ENCODE results near the gene MICA. TPM values are rescaled to one million over a fixed set of nuclear protein-coding genes. Genes with fewer than 3 reads are reported as not detected.

Gene MICA
- total and polyA plus RNA-seq, 9 of the 15 experiments (the other 6 are each of a cell fraction or from before 2014, with no cell fraction given): 11.8 to 24.6 (median 16.7) TPM

- peak; percentile 72 for ATAC-seq
- BruUV-seq (replicated peaks): no TSS peak
- in situ Hi-C loops (cut with MboI) (no loop called here), intact Hi-C loops (cut with micrococcal nuclease) (loop anchor here (5.0 kb wide), 2 partner anchors 146 to 201 kb away; partner anchors contain the start of gene DDX39B)
- WGBS (ENCODE audit: insufficient coverage, low coverage, missing lambda C conversion rate): 23% methylated on average over 11 of the region's 11 CpGs
- Histone ChIP-seq H3K27ac (ENCODE audit: extremely low read depth, low read depth, low read length) (peak overlapping the region; percentile 11; the same call in 1 of the 3 replicates), H4K20me1 (replicated peaks; ENCODE audit: control insufficient read depth, insufficient read depth, low read length) (no peaks in the 10 kb centered on the region), H3K4me3 (no peak overlapping the region), H3K9me3 (replicated peaks; ENCODE audit: control insufficient read depth, insufficient read depth, low read depth, low read length) (no peaks in the 10 kb centered on the region), H2AFZ (ENCODE audit: low read depth, low read length) (peak overlapping the region; percentile 62; the same call in 1 of the 2 replicates), H3K9me1 (ENCODE audit: control insufficient read depth, insufficient read depth, low read length) (no peaks in the 10 kb centered on the region), H3K9ac (ENCODE audit: insufficient read depth in 1 of 2, low read depth in 2 of 2, low read length in 2 of 2) (no peak overlapping the region; a peak in 1 of 4 replicates), H3K4me1 (replicated peaks in 1 of 2; ENCODE audit: control insufficient read depth in 2 of 2, insufficient read depth in 2 of 2, low read length in 2 of 2) (peaks cover 22 to 27% of the 10 kb centered on the region in 2 experiments), H3K36me3 (ENCODE audit: control insufficient read depth, insufficient read depth, low read length) (peaks cover 3% of the 10 kb centered on the region; the same call in 1 of the 3 replicates), H3K4me2 (ENCODE audit: insufficient read depth, low read length) (peak overlapping the region; percentile 48), H3K27me3 (ENCODE audit: control insufficient read depth in 2 of 2, insufficient read depth in 2 of 2, low read length in 2 of 2) (no peaks in the 10 kb centered on the region), H3K79me2 (ENCODE audit: control insufficient read depth, insufficient read depth, low read length) (peaks cover 20% of the 10 kb centered on the region)
- ChIA-PET POLR2A (interaction anchor here (0.6 to 1.5 kb wide), 5 partner anchors 12 to 454 kb away, joined by 3 to 7 read pairs (median 3); no protein-coding TSS in a partner anchor), CTCF (ENCODE audit: low intra/inter-chr PET ratio) (interaction anchor here (5.5 kb wide), 1 partner anchor 46 kb away, joined by 68 read pairs; no protein-coding TSS in a partner anchor)
- FAIRE-seq: peak; percentile 98
- peak; percentile 69 to 92 (median 76) for DNase-seq (ENCODE audit: extremely low read depth in 1 of 4, low spot score in 3 of 4)
- TF ChIP-seq KLF1 (tag; IDR thresholded peaks at IDR 0.05) (no peak), SETDB1 (IDR thresholded peaks at IDR 0.05; ENCODE audit: low read length) (no peak), NR2C1 (IDR thresholded peaks at IDR 0.05) (no peak), NR2C1 (tag; IDR thresholded peaks at IDR 0.05) (peak; percentile 87), CTCF (IDR thresholded peaks at IDR 0.05 in 2 of 3, conservative IDR thresholded peaks at IDR 0.05 in 1 of 3; ENCODE audit: insufficient read depth in 2 of 3, low read depth in 1 of 3, low read length in 3 of 3) (peak; percentile 87 to 91 (median 90)), CREBBP (IDR thresholded peaks at IDR 0.05; ENCODE audit: low read depth, low read length) (no peak), TEAD1 (CRISPR knock-in tag; IDR thresholded peaks at IDR 0.05) (peak in 1 of 2 experiments; percentile 51; a peak in 1 of 4 replicates), PHF20 (IDR thresholded peaks at IDR 0.05; ENCODE audit: partially characterized antibody) (no peak), ZNF146 (CRISPR knock-in tag; IDR thresholded peaks at IDR 0.05; ENCODE audit: unreplicated experiment) (no peak), SMAD4 (CRISPR knock-in tag; conservative IDR thresholded peaks at IDR 0.05) (peak; percentile 93), ZNF197 (CRISPR knock-in tag; IDR thresholded peaks at IDR 0.05; ENCODE audit: low read depth) (0 out of 2 replicates have a peak, but pooled peaks have one; percentile 39), DMBX1 (CRISPR knock-in tag; IDR thresholded peaks at IDR 0.05; ENCODE audit: borderline replicate concordance) (peak; percentile 96; the same call in 1 of the 2 replicates), MEF2D (tag; conservative IDR thresholded peaks at IDR 0.05; ENCODE audit: low read depth) (0 out of 2 replicates have a peak, but pooled peaks have one; percentile 60), SP1 (CRISPR knock-in tag; IDR thresholded peaks at IDR 0.05) (peak; percentile 55)
- TF ChIP-seq, protein P1, sequence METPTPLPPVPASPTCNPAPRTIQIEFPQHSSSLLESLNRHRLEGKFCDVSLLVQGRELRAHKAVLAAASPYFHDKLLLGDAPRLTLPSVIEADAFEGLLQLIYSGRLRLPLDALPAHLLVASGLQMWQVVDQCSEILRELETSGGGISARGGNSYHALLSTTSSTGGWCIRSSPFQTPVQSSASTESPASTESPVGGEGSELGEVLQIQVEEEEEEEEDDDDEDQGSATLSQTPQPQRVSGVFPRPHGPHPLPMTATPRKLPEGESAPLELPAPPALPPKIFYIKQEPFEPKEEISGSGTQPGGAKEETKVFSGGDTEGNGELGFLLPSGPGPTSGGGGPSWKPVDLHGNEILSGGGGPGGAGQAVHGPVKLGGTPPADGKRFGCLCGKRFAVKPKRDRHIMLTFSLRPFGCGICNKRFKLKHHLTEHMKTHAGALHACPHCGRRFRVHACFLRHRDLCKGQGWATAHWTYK (CRISPR knock-in tag; IDR thresholded peaks at IDR 0.05): peak; percentile 76; the same call in 1 of the 2 replicates
- TF ChIP-seq, protein P2, sequence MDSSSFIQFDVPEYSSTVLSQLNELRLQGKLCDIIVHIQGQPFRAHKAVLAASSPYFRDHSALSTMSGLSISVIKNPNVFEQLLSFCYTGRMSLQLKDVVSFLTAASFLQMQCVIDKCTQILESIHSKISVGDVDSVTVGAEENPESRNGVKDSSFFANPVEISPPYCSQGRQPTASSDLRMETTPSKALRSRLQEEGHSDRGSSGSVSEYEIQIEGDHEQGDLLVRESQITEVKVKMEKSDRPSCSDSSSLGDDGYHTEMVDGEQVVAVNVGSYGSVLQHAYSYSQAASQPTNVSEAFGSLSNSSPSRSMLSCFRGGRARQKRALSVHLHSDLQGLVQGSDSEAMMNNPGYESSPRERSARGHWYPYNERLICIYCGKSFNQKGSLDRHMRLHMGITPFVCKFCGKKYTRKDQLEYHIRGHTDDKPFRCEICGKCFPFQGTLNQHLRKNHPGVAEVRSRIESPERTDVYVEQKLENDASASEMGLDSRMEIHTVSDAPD (CRISPR knock-in tag; IDR thresholded peaks at IDR 0.05): peak; percentile 68
Observed at GRCh38 chr6:31396422-31397152, 6.8 kb upstream of the MICA start.
